Cardiac muscle cell (in vitro differentiated cells and primary cell): Measurements from ENCODE around the gene EFCAB11. TPM values are rescaled to one million over a fixed set of nuclear protein-coding genes. Genes with fewer than 3 reads are reported as not detected.

ENCODE experiments used
- DNase-seq, 2 donors: peaks; one replicate each; pipeline versions ENCODE4 v3.0.0 to v3.0.0-alpha.2; 2010 to 2017; ENCODE audit warnings: low read depth in 1 of 2, low spot score in 1 of 2
- H3K27ac ChIP-seq: fragments of 200-600 bp; sonication (generic); 2 replicates; pipeline ENCODE4 v1.5.1; 2016
- H3K27me3 ChIP-seq: fragments of 200-600 bp; sonication (generic); 2 replicates; pipeline ENCODE4 v1.6.0; 2016; ENCODE audit warnings: control low read depth
- H3K36me3 ChIP-seq: fragments of 200-600 bp; sonication (generic); 2 replicates; pipeline ENCODE4 v1.5.1; 2016; ENCODE audit warnings: control low read depth
- H3K4me1 ChIP-seq: fragments of 200-600 bp; sonication (generic); 2 replicates; pipeline ENCODE4 v1.8.1; 2017; ENCODE audit warnings: low read depth, mild to moderate bottlenecking, mixed run types
- H3K4me3 ChIP-seq: fragments of 200-600 bp; sonication (generic); 2 replicates; pipeline ENCODE4 v1.5.1; 2016; ENCODE audit warnings: mild to moderate bottlenecking
- H3K9me3 ChIP-seq: fragments of 200-600 bp; sonication (generic); 2 replicates; pipeline ENCODE4 v1.5.1; 2017; ENCODE audit warnings: low read depth, mild to moderate bottlenecking, control low read depth
- CTCF ChIP-seq: IDR thresholded peaks from 2 replicates; pipeline ENCODE4 v1.5.1; 2012; ENCODE audit warnings: low read depth, mild to moderate bottlenecking, low read length
- polyA plus RNA-seq: library from polyadenylated mRNA; unstranded; fragments of >200 nt; fragmentation: Nextera tagmentation; extraction: Ambion mirVana; gene quantifications from 2 replicates; pipeline ENCODE4 v1.2.1, GENCODE V29; 2016
- total RNA-seq: library from RNA; depleted of rRNA; stranded (reverse); fragments of >200 nt; gene quantifications from 2 replicates; pipeline ENCODE4 v1.2.3, GENCODE V29; 2016

EFCAB11 gene
- total and polyA plus RNA-seq, 2 experiments from 2014 or later, result 12.3 to 20.3 TPM

- Histone ChIP-seq H3K4me1 (no peaks in the 10 kb centered on the region), H3K27ac (no peak overlapping the region), H3K27me3 (no peaks in the 10 kb centered on the region), H3K36me3 (no peaks in the 10 kb centered on the region), H3K9me3 (no peaks in the 10 kb centered on the region), H3K4me3 (no peak overlapping the region)
- no peak for DNase-seq
- TF ChIP-seq CTCF, result no peak
Observed at GRCh38 chr14:89865153-89865552, 89.4 kb downstream of the EFCAB11 start.

GRCh38 chr14:89862856-89863255 lies 91.7 kb downstream of the EFCAB11 start:
- TF ChIP-seq CTCF, result no peak
- Histone ChIP-seq H3K9me3 (no peaks in the 10 kb centered on the region), H3K27ac (no peak overlapping the region), H3K4me3 (no peak overlapping the region), H3K4me1 (no peaks in the 10 kb centered on the region), H3K36me3 (no peaks in the 10 kb centered on the region), H3K27me3 (no peaks in the 10 kb centered on the region)
- no peak for DNase-seq

GRCh38 chr14:89861630-89862029 lies 92.9 kb downstream of the EFCAB11 start:
- H3K9me3 ChIP-seq, result no peaks in the 10 kb centered on the region
- no peak overlapping the region for H3K4me3 ChIP-seq
- TF ChIP-seq CTCF, result no peak
- no peak for DNase-seq
- no peaks in the 10 kb centered on the region for H3K4me1 ChIP-seq
- no peaks in the 10 kb centered on the region for H3K36me3 ChIP-seq
- no peaks in the 10 kb centered on the region for H3K27me3 ChIP-seq
- H3K27ac ChIP-seq, result no peak overlapping the region

GRCh38 chr14:89858089-89858488 lies 96.4 kb downstream of the EFCAB11 start:
- TF ChIP-seq CTCF, result no peak
- no peak for DNase-seq
- H3K9me3 ChIP-seq, result no peaks in the 10 kb centered on the region
- H3K27ac ChIP-seq, result no peak overlapping the region
- H3K36me3 ChIP-seq, result no peaks in the 10 kb centered on the region
- H3K4me3 ChIP-seq, result no peak overlapping the region
- H3K27me3 ChIP-seq, result no peaks in the 10 kb centered on the region
- no peaks in the 10 kb centered on the region for H3K4me1 ChIP-seq

GRCh38 chr14:89856871-89857345 lies 97.6 kb downstream of the EFCAB11 start:
- H3K4me3 ChIP-seq, result no peak overlapping the region
- no peaks in the 10 kb centered on the region for H3K4me1 ChIP-seq
- no peaks in the 10 kb centered on the region for H3K27me3 ChIP-seq
- no peak for TF ChIP-seq CTCF
- no peaks in the 10 kb centered on the region for H3K36me3 ChIP-seq
- DNase-seq, result peak in 1 of 2 donors; percentile 52
- no peak overlapping the region for H3K27ac ChIP-seq
- H3K9me3 ChIP-seq, result no peaks in the 10 kb centered on the region
